ENCODE measurements around the gene ABCG1.

ABCG1 gene

GRCh38 chr21:42321845-42322244, 102.9 kb downstream of the ABCG1 start:
- no peak for TF ChIP-seq CTCF (IDR thresholded peaks at IDR 0.05; ENCODE audit: extremely low read depth, missing control alignments)

GRCh38 chr21:42324896-42325295, 106.0 kb downstream of the ABCG1 start:
- no peak for TF ChIP-seq CTCF (IDR thresholded peaks at IDR 0.05; ENCODE audit: extremely low read depth, missing control alignments)
- no peak for DNase-seq (ENCODE audit: low spot score)

More at GRCh38 chr21:42321845-42322244, 102.9 kb downstream of the ABCG1 start:
- no peak for DNase-seq (ENCODE audit: low spot score)

GRCh38 chr21:42330380-42331371, 111.7 kb downstream of the ABCG1 start:
- DNase-seq (ENCODE audit: low spot score): peak; percentile 63
- no peak for TF ChIP-seq CTCF (IDR thresholded peaks at IDR 0.05; ENCODE audit: extremely low read depth, missing control alignments)

- no peak for TF ChIP-seq CTCF (IDR thresholded peaks at IDR 0.05; ENCODE audit: extremely low read depth, missing control alignments)
- DNase-seq (ENCODE audit: low spot score): no peak
Measured at GRCh38 chr21:42331660-42332059, 112.7 kb downstream of the ABCG1 start.

GRCh38 chr21:42332557-42333317, 113.8 kb downstream of the ABCG1 start:
- DNase-seq (ENCODE audit: low spot score): no peak
- no peak for TF ChIP-seq CTCF (IDR thresholded peaks at IDR 0.05; ENCODE audit: extremely low read depth, missing control alignments)

GRCh38 chr21:42336054-42336453, 117.1 kb downstream of the ABCG1 start:
- no peak for TF ChIP-seq CTCF (IDR thresholded peaks at IDR 0.05; ENCODE audit: extremely low read depth, missing control alignments)
- DNase-seq (ENCODE audit: low spot score): no peak

GRCh38 chr21:42337276-42337675, 118.3 kb downstream of the ABCG1 start:
- no peak for DNase-seq (ENCODE audit: low spot score)

More at GRCh38 chr21:42337276-42337675, 118.3 kb downstream of the ABCG1 start:
- no peak for TF ChIP-seq CTCF (IDR thresholded peaks at IDR 0.05; ENCODE audit: extremely low read depth, missing control alignments)
